ENCODE results near the gene NBAS.

GRCh38 chr2:15494877-15495276, 66.3 kb downstream of the NBAS start:
- TF ChIP-seq MAFK (IDR thresholded peaks at IDR 0.05; ENCODE audit: partially characterized antibody) (peak; percentile 83), CTCF (IDR thresholded peaks at IDR 0.05) (no peak), REST (IDR thresholded peaks at IDR 0.05) (no peak), ZNF302 (CRISPR knock-in tag; IDR thresholded peaks at IDR 0.05) (no peak), RAD21 (conservative IDR thresholded peaks at IDR 0.05 in 1 of 2, IDR thresholded peaks at IDR 0.05 in 1 of 2) (no peak), MAX (IDR thresholded peaks at IDR 0.05) (no peak), PBX3 (IDR thresholded peaks at IDR 0.05) (no peak), CHD2 (IDR thresholded peaks at IDR 0.05; ENCODE audit: low read length, partially characterized antibody) (no peak), EHF (CRISPR knock-in tag; IDR thresholded peaks at IDR 0.05) (no peak), BCL3 (IDR thresholded peaks at IDR 0.05) (no peak), USF2 (IDR thresholded peaks at IDR 0.05) (no peak), HDAC2 (IDR thresholded peaks at IDR 0.05) (no peak)

All from A549 (cell line).